GM21528 (cell line): Measurements from ENCODE around the gene CEP85L.

Experiments used
- ATAC-seq: cut with Tn5 transposase; IDR thresholded peaks from one replicate; pipeline ENCODE4 v1.9.1; 2021; ENCODE audit warnings: mild to moderate bottlenecking, moderate library complexity; ENCODE audit not compliant: unreplicated experiment, low FRiP score

Gene CEP85L

GRCh38 chr6:118663993-118664985, 12.9 kb upstream of the CEP85L start:
- no peak for ATAC-seq

DNA sequence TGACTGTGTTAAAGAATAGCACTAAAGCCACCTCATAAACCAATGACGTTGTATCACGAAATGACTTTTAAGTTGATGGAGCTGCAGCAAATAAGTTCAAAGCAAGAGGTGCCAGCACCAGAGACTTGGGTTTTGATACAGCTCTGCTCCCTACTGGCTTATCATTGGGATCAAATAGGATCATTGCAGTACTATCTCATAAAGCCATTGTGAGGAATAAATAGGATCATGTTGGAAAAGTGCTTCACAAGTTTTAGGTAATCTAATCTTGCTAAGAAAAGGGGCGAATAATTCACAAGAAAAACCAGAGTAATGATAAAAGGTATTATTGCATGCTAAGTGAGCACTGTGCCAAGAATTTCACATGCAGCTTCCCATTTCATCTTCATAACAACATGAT, 10.4 kb upstream of the CEP85L start:
- no peak for ATAC-seq

DNA sequence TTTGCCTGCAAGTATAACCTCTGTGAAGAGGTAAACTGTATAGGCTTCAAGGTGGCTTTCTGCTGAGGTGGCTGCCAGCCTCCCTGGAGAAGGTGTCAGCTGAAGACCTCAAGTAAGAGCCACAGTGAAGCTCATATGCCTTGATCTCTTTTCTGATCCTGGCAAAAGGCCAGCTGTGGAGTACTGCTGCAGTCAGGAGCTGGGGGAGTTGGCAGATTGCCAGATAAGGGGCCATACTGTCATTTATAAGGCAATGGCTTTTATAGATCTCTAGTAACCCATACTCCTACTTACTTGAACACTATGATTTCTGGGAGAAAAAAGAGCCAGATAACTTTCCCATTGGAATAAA, 8.8 kb upstream of the CEP85L start:
- no peak for ATAC-seq

DNA sequence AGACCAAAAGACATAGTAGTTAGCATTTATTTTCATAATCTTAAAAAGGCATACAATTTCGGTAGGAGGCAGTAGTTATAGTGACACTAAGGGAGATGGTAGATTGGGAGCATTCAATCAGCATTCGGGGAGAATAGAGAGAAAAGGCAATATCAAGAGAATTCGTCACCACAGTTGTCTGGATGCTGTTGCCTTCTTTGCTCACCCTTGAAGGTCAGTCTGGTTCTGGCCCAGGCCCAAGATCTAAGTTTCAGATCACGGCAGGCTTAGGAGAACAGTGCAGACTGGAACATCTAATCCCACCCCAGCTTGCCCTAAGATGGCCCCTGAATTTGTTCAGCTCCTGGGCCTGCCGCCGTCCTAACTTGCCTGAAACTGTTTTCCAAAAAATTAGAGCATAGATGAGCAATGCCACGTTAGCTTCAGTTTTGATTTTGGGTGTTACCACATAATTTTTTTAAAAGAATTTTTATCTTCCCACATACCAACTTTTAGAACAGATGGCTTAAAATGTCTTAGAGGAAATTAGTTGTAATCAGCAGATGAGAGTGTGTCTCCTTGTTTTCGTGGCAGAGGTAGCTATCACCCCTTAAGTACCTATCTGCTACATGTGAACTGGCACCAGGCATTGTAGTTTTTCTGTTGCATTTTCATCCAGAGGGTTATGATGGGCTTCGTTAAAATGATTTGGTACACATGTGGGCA, 8.3 kb upstream of the CEP85L start:
- no peak for ATAC-seq

DNA sequence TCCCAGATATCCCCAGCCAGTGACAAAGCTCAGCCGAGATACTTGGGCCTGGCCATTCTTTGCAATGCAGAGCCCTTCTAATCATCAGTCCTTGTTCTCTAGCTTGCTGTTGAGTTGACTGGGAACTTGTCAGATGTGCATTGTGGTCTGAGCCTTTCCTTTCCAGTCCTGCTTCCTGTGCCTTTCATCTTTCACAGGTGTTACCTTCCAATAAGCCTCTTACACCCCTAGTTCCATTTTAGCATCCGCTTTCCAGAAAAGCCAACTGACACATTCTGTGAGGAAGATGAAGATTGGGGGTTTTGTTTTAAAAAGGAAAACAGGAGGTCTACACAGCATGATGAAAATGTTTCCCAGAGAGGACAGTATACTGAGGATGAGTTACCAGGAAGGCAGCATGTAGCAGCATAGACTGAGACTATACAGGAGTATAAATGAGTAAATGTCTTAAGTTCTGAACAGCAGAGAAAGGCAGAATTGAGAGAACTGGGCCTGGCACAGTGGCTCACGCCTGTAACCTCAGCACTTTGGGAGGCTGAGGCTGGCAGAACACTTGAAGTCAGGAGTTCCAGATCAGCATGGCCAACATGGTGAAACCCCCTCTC, 5.6 kb upstream of the CEP85L start:
- no peak for ATAC-seq

GRCh38 chr6:118652051-118652615, 742 bp upstream of the CEP85L start:
- no peak for ATAC-seq

- peak; percentile 56 for ATAC-seq
These were observed 659 bp downstream of the CEP85L start for GRCh38 chr6:118650582-118651281.

DNA sequence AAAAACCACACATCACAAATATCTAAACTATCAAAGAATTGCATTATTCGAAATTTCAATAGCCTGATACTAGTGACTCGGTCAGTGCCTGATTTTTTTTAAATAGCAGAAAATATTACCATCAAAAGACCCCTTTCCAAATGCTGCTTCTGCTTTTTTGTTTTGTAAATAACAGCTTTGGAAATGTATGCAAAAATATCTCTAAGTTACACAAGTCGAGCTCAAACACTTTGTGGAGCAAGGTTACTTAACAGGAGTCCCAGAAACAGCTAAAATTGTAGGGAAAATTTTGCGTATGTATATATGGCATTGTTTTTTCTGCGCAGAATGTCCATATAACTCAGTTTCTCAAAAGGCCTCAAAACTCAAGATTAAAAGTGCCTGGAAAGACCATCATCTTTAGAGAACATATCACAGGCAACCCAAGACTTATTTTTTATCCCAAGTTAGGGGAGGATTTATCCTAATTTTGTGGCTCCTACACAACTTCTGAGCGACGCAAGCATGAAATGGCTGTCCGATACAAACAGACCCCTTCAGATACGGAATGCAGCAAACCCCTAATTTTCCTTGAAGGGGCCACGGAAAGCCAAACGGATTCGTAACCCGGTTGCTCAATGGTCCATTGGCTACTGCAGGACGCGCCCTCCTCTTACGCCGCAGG, 1.3 kb downstream of the CEP85L start:
- ATAC-seq = no peak

DNA sequence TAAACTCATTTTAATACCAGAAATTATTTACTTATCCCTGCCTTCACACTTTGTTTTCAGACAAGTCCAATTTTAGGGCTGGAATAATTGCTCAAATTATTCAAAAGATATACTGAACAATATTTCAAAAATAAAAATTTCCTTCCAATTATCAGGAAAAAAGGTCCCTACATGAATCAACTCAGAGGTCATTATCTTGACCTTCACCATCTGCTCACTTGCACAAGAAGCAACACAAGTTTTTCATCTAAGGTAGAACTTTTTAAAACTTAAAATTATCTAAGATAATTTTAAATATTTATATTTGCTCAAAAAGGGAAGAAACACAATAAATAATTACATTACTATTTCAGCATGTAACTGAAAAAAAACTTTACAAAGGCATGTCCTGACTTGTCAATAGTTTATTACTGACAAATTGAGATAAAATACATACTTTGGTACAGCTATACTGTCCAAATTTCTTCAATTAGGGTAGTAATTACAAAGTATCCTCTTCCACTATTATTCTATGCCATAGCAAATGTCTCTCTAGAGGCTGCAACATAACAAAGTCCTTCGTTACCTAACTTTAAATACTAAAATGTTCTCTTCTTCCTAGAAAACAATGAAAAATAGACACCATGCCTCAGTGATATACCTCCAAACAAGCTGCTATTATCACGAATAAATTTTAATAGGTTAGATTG, 2.4 kb downstream of the CEP85L start:
- no peak for ATAC-seq

GRCh38 chr6:118646977-118647376, 4.4 kb downstream of the CEP85L start:
- ATAC-seq = no peak

- no peak for ATAC-seq
These were observed 6.0 kb downstream of the CEP85L start for GRCh38 chr6:118645395-118645794.

DNA sequence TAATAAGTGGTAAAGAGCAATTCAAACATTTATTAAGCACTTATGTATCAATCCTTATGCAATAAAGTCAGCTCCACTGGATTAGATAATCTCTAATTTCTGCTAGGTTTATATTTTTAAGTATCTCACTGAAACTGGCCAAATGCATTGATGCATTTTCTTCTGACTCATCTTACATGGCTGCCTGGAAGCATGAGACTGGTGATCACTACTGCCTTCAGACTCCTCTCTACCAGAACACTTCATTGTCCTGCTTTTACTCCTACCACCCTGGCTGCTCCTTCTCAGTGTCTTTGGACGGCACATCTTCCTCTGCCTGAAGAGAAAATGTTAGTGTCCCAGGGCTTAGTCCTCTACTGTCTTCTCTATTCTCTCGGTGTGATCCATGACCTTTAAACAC, 7.4 kb downstream of the CEP85L start:
- ATAC-seq = no peak

- no peak for ATAC-seq
These were observed 10.3 kb downstream of the CEP85L start for GRCh38 chr6:118641042-118641441.

DNA sequence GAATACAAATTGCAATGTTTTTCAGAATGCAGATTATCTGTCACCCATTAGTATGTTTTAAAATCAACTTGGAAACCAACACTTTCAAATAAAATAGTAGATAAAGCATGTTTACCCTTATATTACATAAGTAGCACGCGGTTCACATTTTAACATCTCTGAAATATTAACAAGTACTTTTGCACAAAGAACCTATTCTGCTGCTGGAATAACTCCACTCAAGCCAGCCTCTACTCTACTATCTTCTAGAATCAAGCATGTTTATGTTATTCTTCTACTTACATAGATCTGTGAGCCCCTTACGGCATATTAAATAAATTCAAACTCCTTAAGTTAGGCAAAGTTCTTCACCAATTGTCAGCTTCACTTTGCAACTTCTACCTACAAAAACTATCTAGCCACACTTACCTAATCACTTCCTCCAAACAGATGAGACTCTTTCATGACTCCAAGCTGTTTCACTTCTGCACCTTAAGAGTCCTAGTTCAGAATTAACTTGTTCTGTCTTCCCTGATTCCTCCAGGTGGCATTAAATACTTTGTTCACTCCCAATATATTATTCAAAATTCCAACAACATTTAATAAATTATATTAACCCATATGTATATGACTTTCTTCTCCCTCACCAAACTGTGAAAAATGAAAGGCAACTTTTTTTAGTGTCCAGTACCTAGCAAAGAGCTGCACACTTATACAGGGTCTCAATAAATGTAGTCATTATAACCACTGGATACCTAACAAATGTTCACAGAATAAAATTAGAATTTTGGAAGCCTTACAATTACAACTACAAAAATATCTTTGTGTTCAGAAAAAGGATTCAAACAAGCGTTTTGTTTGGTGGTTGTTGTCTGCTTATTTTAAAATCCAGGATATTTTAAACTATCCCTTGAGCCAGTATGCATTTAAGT, 12.1 kb downstream of the CEP85L start:
- peak; percentile 83 for ATAC-seq

GRCh38 chr6:118638288-118638687, 13.1 kb downstream of the CEP85L start:
- ATAC-seq = no peak

DNA sequence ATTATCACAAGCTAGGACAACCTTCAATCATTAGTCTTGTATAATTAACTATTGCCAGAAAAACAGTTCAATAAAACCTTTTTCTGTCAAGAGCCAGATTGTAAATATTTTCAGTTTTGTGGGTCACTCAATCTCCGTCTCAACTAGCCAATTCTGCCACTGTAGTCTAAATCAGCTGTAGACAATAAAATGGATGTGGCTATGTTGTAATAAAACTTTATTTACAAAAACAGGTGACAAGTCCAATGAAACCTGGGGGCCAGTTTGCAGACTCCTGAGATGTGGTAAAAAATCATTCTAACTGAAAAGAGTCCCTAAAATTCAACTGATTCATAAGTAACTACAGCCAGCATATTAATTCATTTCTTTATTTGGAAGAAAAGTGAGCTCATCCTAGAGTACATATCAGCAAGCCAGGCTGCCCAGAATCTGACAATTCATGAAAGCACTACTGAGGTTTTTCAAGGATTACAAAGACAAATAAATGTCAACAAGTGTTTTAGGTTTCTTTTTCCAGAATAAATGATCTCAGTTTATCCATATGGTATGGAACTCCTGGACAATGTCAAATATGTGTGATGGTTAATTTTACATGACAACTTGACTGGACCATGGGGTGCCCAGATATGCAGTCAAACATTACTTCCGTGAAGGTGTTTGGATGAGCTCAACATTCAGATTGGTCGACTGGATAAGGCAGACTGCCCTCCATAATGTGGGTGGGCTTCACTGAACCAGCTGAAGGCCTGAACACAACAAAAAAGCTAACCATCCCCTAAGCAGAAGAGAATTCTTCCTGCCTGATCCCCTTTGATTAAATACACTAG, 15.3 kb downstream of the CEP85L start:
- no peak for ATAC-seq

- ATAC-seq = no peak
These were observed 19.0 kb downstream of the CEP85L start for GRCh38 chr6:118632359-118632758.
